ENCODE results near the gene TRIM2. TPM values are rescaled to one million over a fixed set of nuclear protein-coding genes. Genes with fewer than 3 reads are reported as not detected.
A peak's percentile ranks its signal among the peaks of the same experiment; 100 is the strongest.

TRIM2 gene
- total RNA-seq, 1 donor from 2014 or later, result 50.1 TPM

DNA sequence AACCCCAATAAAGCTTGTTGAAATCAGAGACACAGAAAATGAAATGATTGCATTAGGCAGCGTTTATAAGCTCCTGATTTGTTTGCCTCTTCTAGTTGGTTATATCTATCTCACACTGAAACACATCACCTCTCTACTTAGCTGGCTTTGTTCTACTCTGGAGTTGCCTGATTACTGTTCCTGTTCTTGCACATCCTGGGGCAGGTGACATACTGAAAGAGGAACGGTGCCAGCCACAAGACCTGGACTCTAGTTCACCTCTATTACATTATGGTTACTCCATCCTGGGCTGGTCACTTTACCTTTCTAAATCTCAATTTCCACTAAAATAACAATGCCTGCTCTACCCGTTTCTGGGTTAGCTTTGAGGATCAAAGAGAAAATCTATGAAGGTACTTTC, 47.9 kb downstream of the TRIM2 start:
- Mint-ChIP-seq H3K27me3 (ENCODE audit: low read depth) (no peaks in the 10 kb centered on the region), H3K27ac (no peak overlapping the region), H3K9me3 (no peaks in the 10 kb centered on the region), H3K4me1 (peaks cover 31% of the 10 kb centered on the region), H3K4me3 (no peak overlapping the region), H3K36me3 (no peaks in the 10 kb centered on the region)
- DNase-seq (ENCODE audit: low spot score in 2 of 2, unreplicated experiment in 2 of 2), result no peak
- TF ChIP-seq, protein P1, sequence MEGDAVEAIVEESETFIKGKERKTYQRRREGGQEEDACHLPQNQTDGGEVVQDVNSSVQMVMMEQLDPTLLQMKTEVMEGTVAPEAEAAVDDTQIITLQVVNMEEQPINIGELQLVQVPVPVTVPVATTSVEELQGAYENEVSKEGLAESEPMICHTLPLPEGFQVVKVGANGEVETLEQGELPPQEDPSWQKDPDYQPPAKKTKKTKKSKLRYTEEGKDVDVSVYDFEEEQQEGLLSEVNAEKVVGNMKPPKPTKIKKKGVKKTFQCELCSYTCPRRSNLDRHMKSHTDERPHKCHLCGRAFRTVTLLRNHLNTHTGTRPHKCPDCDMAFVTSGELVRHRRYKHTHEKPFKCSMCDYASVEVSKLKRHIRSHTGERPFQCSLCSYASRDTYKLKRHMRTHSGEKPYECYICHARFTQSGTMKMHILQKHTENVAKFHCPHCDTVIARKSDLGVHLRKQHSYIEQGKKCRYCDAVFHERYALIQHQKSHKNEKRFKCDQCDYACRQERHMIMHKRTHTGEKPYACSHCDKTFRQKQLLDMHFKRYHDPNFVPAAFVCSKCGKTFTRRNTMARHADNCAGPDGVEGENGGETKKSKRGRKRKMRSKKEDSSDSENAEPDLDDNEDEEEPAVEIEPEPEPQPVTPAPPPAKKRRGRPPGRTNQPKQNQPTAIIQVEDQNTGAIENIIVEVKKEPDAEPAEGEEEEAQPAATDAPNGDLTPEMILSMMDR (IDR thresholded peaks at IDR 0.05; ENCODE audit: unreplicated experiment), result no peak

DNA sequence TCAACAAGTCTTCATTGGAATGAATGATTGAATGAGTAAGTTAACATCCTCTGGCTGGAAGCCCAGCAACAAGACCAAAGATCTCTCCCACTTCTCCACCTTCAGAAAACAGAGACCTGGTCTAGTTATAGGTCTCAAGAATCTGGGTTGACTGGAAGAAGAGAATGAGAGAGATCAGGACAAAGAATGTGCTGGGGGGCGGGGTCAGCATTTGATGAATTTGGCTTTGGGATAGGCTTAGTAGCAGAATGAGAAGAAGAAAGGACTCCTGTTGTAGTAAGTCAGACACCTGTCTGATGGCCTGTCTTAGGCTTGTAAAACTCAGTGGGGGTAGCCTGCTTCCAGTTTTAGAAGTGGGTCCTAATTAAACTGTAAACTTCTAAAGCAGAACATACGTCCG, 51.0 kb downstream of the TRIM2 start:
- H3K9me3 Mint-ChIP-seq, result no peaks in the 10 kb centered on the region
- no peak for DNase-seq (ENCODE audit: low spot score in 2 of 2, unreplicated experiment in 2 of 2)
- no peaks in the 10 kb centered on the region for H3K36me3 Mint-ChIP-seq
- no peak overlapping the region for H3K27ac Mint-ChIP-seq
- H3K4me1 Mint-ChIP-seq, result peaks cover 22% of the 10 kb centered on the region
- H3K4me3 Mint-ChIP-seq, result no peak overlapping the region
- no peaks in the 10 kb centered on the region for H3K27me3 Mint-ChIP-seq (ENCODE audit: low read depth)
- TF ChIP-seq, protein P1 (IDR thresholded peaks at IDR 0.05; ENCODE audit: unreplicated experiment), result no peak

DNA sequence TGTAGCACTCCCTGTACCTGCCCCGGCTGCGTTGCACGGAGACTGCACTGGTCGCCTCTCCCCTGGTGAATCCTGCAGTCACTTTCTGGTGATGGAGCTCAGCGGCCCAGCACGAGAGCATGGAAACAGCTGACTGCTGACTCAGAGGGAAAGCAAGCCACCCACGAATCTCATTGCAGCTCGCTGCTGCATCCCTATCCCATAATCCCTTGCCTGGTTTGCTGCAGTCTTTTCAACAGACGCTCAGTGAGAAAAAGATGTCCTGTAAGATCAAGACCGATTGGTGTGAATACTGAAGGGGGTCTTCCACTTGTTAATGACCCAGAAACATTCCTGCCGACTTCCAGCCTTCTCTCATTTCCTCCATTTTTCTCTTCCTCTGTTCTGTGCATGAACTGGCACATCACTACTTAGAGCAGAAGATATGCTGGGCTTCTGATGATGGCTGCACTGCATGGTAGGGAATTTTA, 52.9 kb downstream of the TRIM2 start:
- H3K9me3 Mint-ChIP-seq, result peaks cover 7% of the 10 kb centered on the region
- H3K27ac Mint-ChIP-seq, result no peak overlapping the region
- DNase-seq (ENCODE audit: low spot score in 2 of 2, unreplicated experiment in 2 of 2), result no peak
- peaks cover 8% of the 10 kb centered on the region for H3K36me3 Mint-ChIP-seq
- no peak overlapping the region for H3K4me3 Mint-ChIP-seq
- peaks cover 19% of the 10 kb centered on the region for H3K4me1 Mint-ChIP-seq
- TF ChIP-seq, protein P1 (IDR thresholded peaks at IDR 0.05; ENCODE audit: unreplicated experiment), result no peak
- H3K27me3 Mint-ChIP-seq (ENCODE audit: low read depth), result no peaks in the 10 kb centered on the region

DNA sequence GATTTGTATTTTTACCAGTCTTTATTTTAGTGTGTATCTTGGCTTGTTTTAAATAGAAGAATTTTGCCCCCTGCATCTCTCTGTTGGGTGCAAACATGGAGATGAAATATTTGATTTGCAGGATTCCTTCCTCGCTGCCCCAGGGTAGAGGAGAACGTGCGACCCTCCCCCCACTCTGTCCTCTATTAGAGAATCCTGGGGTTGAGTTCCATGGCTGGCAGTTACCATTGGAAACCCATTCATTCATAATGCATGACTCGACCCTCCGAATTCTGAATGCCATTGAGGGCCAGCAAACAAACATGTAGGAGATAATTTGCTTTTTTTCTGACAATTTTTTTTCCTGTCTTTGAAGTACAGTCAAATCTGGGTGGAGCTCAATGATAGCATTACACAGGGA, 53.7 kb downstream of the TRIM2 start:
- peaks cover 9% of the 10 kb centered on the region for H3K36me3 Mint-ChIP-seq
- DNase-seq (ENCODE audit: low spot score in 2 of 2, unreplicated experiment in 2 of 2), result no peak
- H3K4me3 Mint-ChIP-seq, result no peak overlapping the region

DNA sequence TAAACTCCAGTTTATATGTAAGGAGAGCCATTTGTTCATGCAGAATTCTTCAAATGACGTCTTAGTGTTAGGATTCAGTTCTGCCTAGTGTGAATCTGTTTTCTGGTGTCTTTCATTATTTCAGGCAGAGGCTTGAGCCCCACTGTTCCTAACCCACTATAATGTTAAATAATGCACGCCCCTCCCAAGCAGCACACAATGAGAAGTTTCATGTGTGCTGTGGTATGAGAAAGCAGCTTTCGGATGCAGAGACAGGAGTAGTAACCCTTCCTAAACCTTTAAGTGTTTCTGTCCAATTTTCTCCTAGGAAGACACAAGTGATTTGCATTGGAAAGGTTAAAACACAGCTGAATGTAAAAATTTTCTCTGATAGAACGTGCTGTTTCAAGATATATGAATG, 54.5 kb downstream of the TRIM2 start:
- peaks cover 19% of the 10 kb centered on the region for H3K4me1 Mint-ChIP-seq
- H3K36me3 Mint-ChIP-seq, result peaks cover 13% of the 10 kb centered on the region
- no peaks in the 10 kb centered on the region for H3K27me3 Mint-ChIP-seq (ENCODE audit: low read depth)
- H3K27ac Mint-ChIP-seq, result no peak overlapping the region
- TF ChIP-seq, protein P1 (IDR thresholded peaks at IDR 0.05; ENCODE audit: unreplicated experiment), result no peak
- no peak for DNase-seq (ENCODE audit: low spot score in 2 of 2, unreplicated experiment in 2 of 2)
- H3K4me3 Mint-ChIP-seq, result no peak overlapping the region
- peaks cover 11% of the 10 kb centered on the region for H3K9me3 Mint-ChIP-seq

More for the DNA sequence above, 53.7 kb downstream of the TRIM2 start:
- TF ChIP-seq, protein P1 (IDR thresholded peaks at IDR 0.05; ENCODE audit: unreplicated experiment), result no peak
- Mint-ChIP-seq H3K4me1 (peaks cover 19% of the 10 kb centered on the region), H3K27me3 (ENCODE audit: low read depth) (no peaks in the 10 kb centered on the region), H3K27ac (no peak overlapping the region), H3K9me3 (peaks cover 7% of the 10 kb centered on the region)

DNA sequence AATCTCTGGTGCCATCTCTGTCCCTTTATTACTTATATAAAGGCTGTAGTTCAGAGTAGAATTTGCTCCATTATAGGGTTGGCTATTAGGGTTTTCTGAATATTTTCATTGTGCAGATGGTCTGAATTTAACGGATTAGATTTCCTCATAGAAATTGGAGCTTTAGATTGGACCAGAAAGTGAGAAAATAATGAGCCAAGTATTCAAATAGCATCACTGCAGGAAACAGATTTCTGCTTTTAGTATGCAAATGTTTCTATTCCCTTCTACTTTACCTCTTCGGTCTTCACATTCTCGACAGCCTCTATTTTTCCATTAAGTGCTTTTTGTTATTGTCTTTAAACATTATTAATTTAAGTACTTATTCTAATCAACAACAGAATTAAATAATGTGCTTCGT, 55.4 kb downstream of the TRIM2 start:
- H3K4me3 Mint-ChIP-seq, result no peak overlapping the region
- TF ChIP-seq, protein P1 (IDR thresholded peaks at IDR 0.05; ENCODE audit: unreplicated experiment), result no peak
- peaks cover 11% of the 10 kb centered on the region for H3K9me3 Mint-ChIP-seq
- H3K27ac Mint-ChIP-seq, result peak overlapping the region; percentile 86
- no peaks in the 10 kb centered on the region for H3K27me3 Mint-ChIP-seq (ENCODE audit: low read depth)
- DNase-seq (ENCODE audit: low spot score in 2 of 2, unreplicated experiment in 2 of 2), result no peak
- peaks cover 19% of the 10 kb centered on the region for H3K4me1 Mint-ChIP-seq
- H3K36me3 Mint-ChIP-seq, result peaks cover 13% of the 10 kb centered on the region

All from mesothelial cell of epicardium (in vitro differentiated cells).